PC-9 (cell line): ENCODE measurements around the gene GRXCR2. TPM values are rescaled to one million over a fixed set of nuclear protein-coding genes. Genes with fewer than 3 reads are reported as not detected.

Source experiments
- BruUV-seq: library from RNA; stranded (reverse); fragments of 400-500 nt; replicated peaks from 2 replicates; lab custom pipeline; 2021; lab: Mats Ljungman, UMichigan
- CTCF ChIA-PET: fragments of 300-600 bp; sonication (Branson Sonifier 250); formaldehyde crosslinking; loops from one replicate; lab custom pipeline; 2022; ENCODE audit warnings: antibody characterized with exemption; lab: Charles Lee
- POLR2A ChIA-PET: fragments of 300-600 bp; sonication (Branson Sonifier 250); formaldehyde crosslinking; loops from one replicate; lab custom pipeline; 2022; ENCODE audit warnings: antibody characterized with exemption; ENCODE audit not compliant: unreplicated experiment; lab: Charles Lee
- DNase-seq, 2 experiments: peaks; one replicate each; pipeline versions ENCODE4 v3.0.0 to v3.0.0-alpha.2; 2015 to 2022; ENCODE audit warnings: mixed read lengths in 1 of 2
- H2AFZ ChIP-seq: fragments of 200-600 bp; sonication (generic); 2 replicates; pipeline ENCODE4 v1.8.1; 2017; ENCODE audit warnings: antibody characterized with exemption
- H3F3A ChIP-seq: fragments of 200-600 bp; sonication (generic); 2 replicates; pipeline ENCODE4 v1.8.1; 2017; ENCODE audit warnings: antibody characterized with exemption, mild to moderate bottlenecking, low read depth; ENCODE audit not compliant: insufficient read depth
- H3K27ac ChIP-seq: fragments of 200-600 bp; sonication (generic); 2 replicates; pipeline ENCODE4 v1.6.1; 2016; ENCODE audit warnings: mixed run types
- H3K27me3 ChIP-seq: fragments of 200-600 bp; sonication (generic); 2 replicates; pipeline ENCODE4 v1.6.1; 2016; ENCODE audit warnings: low read depth, mixed run types; ENCODE audit not compliant: insufficient read depth
- H3K36me3 ChIP-seq: fragments of 200-600 bp; sonication (generic); 2 replicates; pipeline ENCODE4 v1.6.1; 2016; ENCODE audit warnings: low read depth, mixed run types
- H3K4me1 ChIP-seq: fragments of 200-600 bp; sonication (generic); replicated peaks from 2 replicates; pipeline ENCODE4 v1.6.1; 2016; ENCODE audit warnings: mixed run types; ENCODE audit not compliant: insufficient read depth
- H3K4me2 ChIP-seq: fragments of 200-600 bp; sonication (generic); 2 replicates; pipeline ENCODE4 v1.6.1; 2017; ENCODE audit warnings: mixed run types
- H3K4me3 ChIP-seq: fragments of 200-600 bp; sonication (generic); 2 replicates; pipeline ENCODE4 v1.6.1; 2016; ENCODE audit warnings: mixed run types
- H3K79me2 ChIP-seq: fragments of 200-600 bp; sonication (generic); 2 replicates; pipeline ENCODE4 v1.6.1; 2017; ENCODE audit warnings: low read depth, mixed run types
- H3K9me2 ChIP-seq: fragments of 200-600 bp; sonication (generic); 2 replicates; pipeline ENCODE4 v1.8.1; 2017; ENCODE audit warnings: mild to moderate bottlenecking; ENCODE audit not compliant: insufficient read depth
- H3K9me3 ChIP-seq: fragments of 200-600 bp; sonication (generic); 2 replicates; pipeline ENCODE4 v1.8.1; 2016; ENCODE audit warnings: low read depth; ENCODE audit not compliant: insufficient read depth
- H4K20me1 ChIP-seq: fragments of 200-600 bp; sonication (generic); 2 replicates; pipeline ENCODE4 v1.8.1; 2017; ENCODE audit not compliant: insufficient read depth
- EZH2 ChIP-seq: fragments of 200-600 bp; sonication (generic); IDR thresholded peaks from 2 replicates; pipeline ENCODE4 v1.8.0; 2017; ENCODE audit warnings: antibody characterized with exemption, low read depth
- intact Hi-C: fragments of 100-400 bp; cut with micrococcal nuclease; formaldehyde crosslinking; loops from one replicate; pipeline ENCODE4 v1.10.0; 2022; ENCODE audit not compliant: unreplicated experiment
- total RNA-seq: library from RNA; stranded (reverse); gene quantifications from 2 replicates; pipeline ENCODE4 v1.2.3, GENCODE V29; 2021
- TF ChIP-seq, protein P1 (sequence below): fragments of 200-600 bp; sonication (generic); conservative IDR thresholded peaks from 2 replicates; pipeline ENCODE4 v1.6.1; 2017; ENCODE audit warnings: mixed run types, antibody characterized with exemption, mild to moderate bottlenecking, moderate library complexity

The GRXCR2 gene
- total RNA-seq, 1 experiment from 2014 or later: not detected

DNA sequence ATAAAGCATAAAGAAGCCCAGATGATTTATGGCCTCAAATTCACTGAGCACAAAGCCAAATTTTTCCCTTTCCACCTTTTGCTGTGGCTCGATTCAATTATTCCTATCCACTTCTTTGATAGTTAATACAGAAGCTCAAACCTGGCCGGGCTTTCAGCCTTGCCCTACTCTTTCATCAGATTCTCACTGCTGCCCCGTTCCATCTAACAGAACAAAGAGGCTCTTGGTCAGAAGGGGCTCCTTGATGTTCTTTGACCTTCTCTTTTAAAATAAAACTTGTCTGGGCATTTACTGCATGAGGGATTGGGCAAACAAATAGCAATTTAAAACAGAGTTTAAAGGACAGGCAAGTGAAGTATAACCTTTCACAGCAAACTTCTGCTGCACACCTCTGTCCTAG lies 9.8 kb downstream of the GRXCR2 start:
- Histone ChIP-seq H3K9me3 (no peaks in the 10 kb centered on the region), H3K27me3 (no peaks in the 10 kb centered on the region), H3K27ac (no peak overlapping the region), H3K79me2 (no peaks in the 10 kb centered on the region), H3K4me3 (no peak overlapping the region), H3K4me1 (peaks cover 5% of the 10 kb centered on the region; the same call in 1 of the 2 replicates), H3K9me2 (peaks cover 4% of the 10 kb centered on the region; the same call in 1 of the 2 replicates), H2AFZ (peak overlapping the region; percentile 29; the same call in 1 of the 2 replicates), H3K36me3 (no peaks in the 10 kb centered on the region), H3F3A (no peaks in the 10 kb centered on the region), H4K20me1 (no peaks in the 10 kb centered on the region), H3K4me2 (no peak overlapping the region)
- POLR2A ChIA-PET: no interaction called here
- DNase-seq: no peak
- BruUV-seq: no TSS peak
- CTCF ChIA-PET: no interaction called here
- intact Hi-C loops: no loop called here
- TF ChIP-seq EZH2: no peak
- TF ChIP-seq, protein P1, sequence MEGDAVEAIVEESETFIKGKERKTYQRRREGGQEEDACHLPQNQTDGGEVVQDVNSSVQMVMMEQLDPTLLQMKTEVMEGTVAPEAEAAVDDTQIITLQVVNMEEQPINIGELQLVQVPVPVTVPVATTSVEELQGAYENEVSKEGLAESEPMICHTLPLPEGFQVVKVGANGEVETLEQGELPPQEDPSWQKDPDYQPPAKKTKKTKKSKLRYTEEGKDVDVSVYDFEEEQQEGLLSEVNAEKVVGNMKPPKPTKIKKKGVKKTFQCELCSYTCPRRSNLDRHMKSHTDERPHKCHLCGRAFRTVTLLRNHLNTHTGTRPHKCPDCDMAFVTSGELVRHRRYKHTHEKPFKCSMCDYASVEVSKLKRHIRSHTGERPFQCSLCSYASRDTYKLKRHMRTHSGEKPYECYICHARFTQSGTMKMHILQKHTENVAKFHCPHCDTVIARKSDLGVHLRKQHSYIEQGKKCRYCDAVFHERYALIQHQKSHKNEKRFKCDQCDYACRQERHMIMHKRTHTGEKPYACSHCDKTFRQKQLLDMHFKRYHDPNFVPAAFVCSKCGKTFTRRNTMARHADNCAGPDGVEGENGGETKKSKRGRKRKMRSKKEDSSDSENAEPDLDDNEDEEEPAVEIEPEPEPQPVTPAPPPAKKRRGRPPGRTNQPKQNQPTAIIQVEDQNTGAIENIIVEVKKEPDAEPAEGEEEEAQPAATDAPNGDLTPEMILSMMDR: no peak

DNA sequence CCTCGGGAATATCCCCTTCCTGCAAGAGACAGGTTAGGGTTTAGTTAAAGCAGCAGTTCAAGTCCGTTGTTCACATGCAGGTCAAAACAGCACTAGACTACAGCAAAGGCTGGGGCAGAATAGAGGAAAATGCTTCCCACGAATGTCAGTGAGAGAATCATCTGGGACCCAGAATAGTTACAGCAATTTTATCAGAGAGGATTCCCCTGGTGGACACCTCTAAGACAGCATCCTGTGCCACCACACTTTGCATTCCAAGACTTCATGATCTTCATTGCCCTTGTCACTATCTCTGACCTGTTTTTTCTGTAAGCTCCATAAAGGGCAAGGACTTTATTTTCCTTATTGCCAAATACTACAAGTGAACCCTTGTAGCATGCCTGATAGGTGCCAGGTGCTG lies 12.9 kb downstream of the GRXCR2 start:
- H3K9me3 ChIP-seq: no peaks in the 10 kb centered on the region
- TF ChIP-seq, protein P1: no peak
- TF ChIP-seq EZH2: no peak
- peaks cover 4% of the 10 kb centered on the region; the same call in 1 of the 2 replicates for H3F3A ChIP-seq
- no peak overlapping the region for H3K4me3 ChIP-seq
- no peak for DNase-seq
- peaks cover 11% of the 10 kb centered on the region for H3K4me1 ChIP-seq
- no peaks in the 10 kb centered on the region for H4K20me1 ChIP-seq
- no peak overlapping the region for H2AFZ ChIP-seq
- no peaks in the 10 kb centered on the region for H3K9me2 ChIP-seq
- no peaks in the 10 kb centered on the region for H3K36me3 ChIP-seq
- H3K79me2 ChIP-seq: no peaks in the 10 kb centered on the region
- CTCF ChIA-PET: interaction anchor here (0.6 kb wide), 1 partner anchor 79 kb away, joined by 3 read pairs; no protein-coding TSS in a partner anchor
- intact Hi-C loops: no loop called here
- POLR2A ChIA-PET: no interaction called here
- no peaks in the 10 kb centered on the region for H3K27me3 ChIP-seq
- no peak overlapping the region for H3K4me2 ChIP-seq
- BruUV-seq: no TSS peak
- H3K27ac ChIP-seq: no peak overlapping the region

DNA sequence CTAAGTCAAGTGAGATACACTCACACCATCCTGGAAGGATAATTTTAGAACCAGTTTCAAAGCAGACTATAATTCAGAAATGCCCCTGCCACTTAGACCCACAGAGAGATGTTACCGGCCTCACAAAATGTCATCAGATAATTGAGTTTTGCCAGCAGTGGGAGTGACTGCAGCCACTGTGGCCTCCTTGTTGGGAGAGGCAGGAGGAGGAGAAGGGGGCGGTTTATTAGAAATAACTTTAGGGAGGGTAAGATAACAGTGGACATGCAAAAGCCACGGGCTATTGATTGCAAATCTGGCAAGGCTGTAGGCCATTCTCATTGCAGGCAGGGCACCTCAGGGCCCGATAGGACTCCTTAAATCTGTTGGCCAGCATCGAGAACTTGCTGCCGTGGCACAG lies 13.4 kb downstream of the GRXCR2 start:
- Histone ChIP-seq H4K20me1 (no peaks in the 10 kb centered on the region), H3K79me2 (no peaks in the 10 kb centered on the region), H3F3A (peaks cover 6% of the 10 kb centered on the region), H3K27ac (no peak overlapping the region), H3K9me2 (no peaks in the 10 kb centered on the region), H3K27me3 (no peaks in the 10 kb centered on the region), H2AFZ (no peak overlapping the region), H3K9me3 (no peaks in the 10 kb centered on the region), H3K36me3 (no peaks in the 10 kb centered on the region), H3K4me3 (no peak overlapping the region), H3K4me2 (no peak overlapping the region), H3K4me1 (peaks cover 16% of the 10 kb centered on the region)
- intact Hi-C loops: no loop called here
- POLR2A ChIA-PET: no interaction called here
- CTCF ChIA-PET: no interaction called here
- BruUV-seq: no TSS peak
- no peak for DNase-seq
- no peak for TF ChIP-seq EZH2
- TF ChIP-seq, protein P1: no peak
